ENCODE data around the gene SHLD2.

The SHLD2 gene

GRCh38 chr10:87094373-87095235 is at the start of gene SHLD2, which contains the start of gene GLUD1:
TSS of gene SHLD2 (plus strand) at chr10:87095206. CDS start at chr10:87151355, 56,149 bp downstream.
TSS of gene GLUD1 (minus strand) at chr10:87094843. CDS start at chr10:87094769, 74 bp downstream.
- TF ChIP-seq FOXK2 (IDR thresholded peaks at IDR 0.05) (no peak), L3MBTL2 (conservative IDR thresholded peaks at IDR 0.05) (peak; percentile 83), SP1 (IDR thresholded peaks at IDR 0.05) (no peak), LEF1 (IDR thresholded peaks at IDR 0.05; ENCODE audit: borderline replicate concordance) (peak; percentile 70; the same call in 1 of the 2 replicates)
- ChIA-PET CTCF (interaction anchor here (0.5 to 0.6 kb wide), 2 partner anchors 8 to 27 kb away, joined by 3 to 6 read pairs; no protein-coding TSS in a partner anchor), POLR2A (interaction anchor here (1.0 kb wide), 1 partner anchor 12 kb away, joined by 3 read pairs; no protein-coding TSS in a partner anchor)
- DNase-seq (ENCODE audit: extremely low spot score) = peak; percentile 86

DNA sequence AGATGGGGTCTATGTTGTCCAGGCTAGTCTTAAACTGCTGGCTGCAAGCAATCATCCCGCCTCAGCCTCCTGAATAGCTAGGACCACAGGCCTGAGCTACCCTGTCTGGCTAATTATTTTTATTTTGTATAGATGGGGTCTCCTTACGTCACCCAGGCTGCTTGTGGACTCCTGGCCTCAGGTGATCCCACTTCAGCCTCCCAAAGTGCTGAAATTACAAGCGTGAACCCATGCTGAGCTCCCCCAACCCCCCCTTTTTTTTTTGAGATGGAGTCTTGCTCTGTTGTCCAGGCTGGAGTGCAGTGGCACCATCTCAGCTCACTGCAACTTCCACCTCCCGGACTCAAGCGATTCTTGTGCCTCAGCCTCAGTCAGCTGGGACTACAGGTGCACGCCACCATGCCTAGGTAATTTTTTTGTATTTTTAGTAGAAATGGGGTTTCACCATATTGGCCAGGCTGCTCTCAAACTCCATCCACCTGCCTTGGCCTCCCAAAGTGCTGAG is 49.5 kb upstream of the SHLD2 start:
- ChIA-PET CTCF (no interaction called here), POLR2A (interaction anchor here (1.0 kb wide), 1 partner anchor 14 kb away, joined by 3 read pairs; no protein-coding TSS in a partner anchor)
- DNase-seq (ENCODE audit: extremely low spot score) = no peak
- TF ChIP-seq NFRKB (IDR thresholded peaks at IDR 0.05) (no peak), BHLHE40 (IDR thresholded peaks at IDR 0.05; ENCODE audit: borderline replicate concordance) (no peak), CTBP1 (IDR thresholded peaks at IDR 0.05; ENCODE audit: borderline replicate concordance) (no peak), SUZ12 (IDR thresholded peaks at IDR 0.05) (no peak), HDGF (IDR thresholded peaks at IDR 0.05; ENCODE audit: borderline replicate concordance) (no peak), FOXK2 (IDR thresholded peaks at IDR 0.05) (no peak), L3MBTL2 (conservative IDR thresholded peaks at IDR 0.05) (no peak), FOXA1 (IDR thresholded peaks at IDR 0.05) (no peak)

GRCh38 chr10:87053111-87053510 is 41.9 kb upstream of the SHLD2 start:
- no peak for DNase-seq (ENCODE audit: extremely low spot score)
- no peak for TF ChIP-seq FOXA1 (IDR thresholded peaks at IDR 0.05)
- CTCF ChIA-PET = no interaction called here
- POLR2A ChIA-PET = no interaction called here

GRCh38 chr10:87053577-87054181 is 41.3 kb upstream of the SHLD2 start:
- DNase-seq (ENCODE audit: extremely low spot score) = no peak
- ChIA-PET CTCF (interaction anchor here (0.6 kb wide), 1 partner anchor 67 kb away, joined by 4 read pairs; no protein-coding TSS in a partner anchor), POLR2A (no interaction called here)
- TF ChIP-seq TARDBP (IDR thresholded peaks at IDR 0.05) (no peak), BHLHE40 (IDR thresholded peaks at IDR 0.05; ENCODE audit: borderline replicate concordance) (no peak), ARNT (IDR thresholded peaks at IDR 0.05) (no peak), ELF4 (IDR thresholded peaks at IDR 0.05) (no peak), HDGF (IDR thresholded peaks at IDR 0.05; ENCODE audit: borderline replicate concordance) (no peak), FOXA1 (IDR thresholded peaks at IDR 0.05) (no peak), FOXK2 (IDR thresholded peaks at IDR 0.05) (no peak), LEF1 (IDR thresholded peaks at IDR 0.05; ENCODE audit: borderline replicate concordance) (no peak), CTBP1 (IDR thresholded peaks at IDR 0.05; ENCODE audit: borderline replicate concordance) (no peak), SUZ12 (IDR thresholded peaks at IDR 0.05) (no peak), SP1 (IDR thresholded peaks at IDR 0.05) (no peak), PKNOX1 (IDR thresholded peaks at IDR 0.05) (no peak), NFRKB (IDR thresholded peaks at IDR 0.05) (no peak), L3MBTL2 (conservative IDR thresholded peaks at IDR 0.05) (no peak), ZNF384 (IDR thresholded peaks at IDR 0.05) (no peak), FOXM1 (IDR thresholded peaks at IDR 0.05; ENCODE audit: borderline replicate concordance) (no peak)

DNA sequence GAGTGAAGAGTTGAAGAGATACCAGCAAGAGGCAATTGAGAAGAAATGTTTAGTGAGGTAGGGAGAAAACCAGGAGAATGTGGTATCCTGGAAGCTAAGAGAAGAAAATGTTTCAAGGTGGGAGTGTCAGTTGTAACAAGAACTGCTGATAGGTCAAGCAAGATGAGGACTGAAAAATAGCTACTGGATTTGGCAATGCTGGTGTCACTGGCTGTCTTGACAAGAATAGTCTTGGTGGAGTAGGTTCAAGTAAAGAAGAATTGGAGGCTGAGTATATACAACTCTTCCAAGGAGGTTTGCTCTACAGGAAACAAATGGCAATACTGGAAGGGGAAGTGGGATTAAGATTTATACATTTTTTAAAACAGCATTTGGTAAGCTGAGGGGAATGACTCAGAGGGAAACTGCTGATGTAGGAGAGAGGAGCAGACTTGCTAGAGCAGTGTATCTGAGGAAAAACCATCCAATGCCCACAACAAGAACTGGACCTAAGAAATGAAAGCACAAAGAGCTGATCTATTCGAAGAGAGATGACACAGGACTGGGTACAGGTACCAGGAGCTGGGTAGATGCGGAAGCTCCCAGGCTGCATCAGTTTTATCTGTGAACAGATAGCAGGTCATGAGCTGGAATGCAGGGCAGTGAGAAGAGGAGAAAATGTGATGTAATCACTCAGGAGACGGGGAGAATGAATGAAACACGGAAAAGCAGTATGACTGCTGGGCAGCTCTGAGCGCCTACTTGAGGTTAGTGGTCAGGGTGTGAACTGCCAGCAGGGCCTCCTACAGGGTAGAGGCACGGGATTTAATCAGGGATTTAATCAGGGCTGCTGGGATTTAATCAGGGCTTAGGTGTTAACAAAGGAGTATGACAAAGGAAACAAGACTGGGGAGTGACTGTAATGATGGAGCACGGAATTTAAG is 40.4 kb upstream of the SHLD2 start:
- TF ChIP-seq FOXA1 (IDR thresholded peaks at IDR 0.05) (no peak), ELF4 (IDR thresholded peaks at IDR 0.05) (no peak), ARNT (IDR thresholded peaks at IDR 0.05) (no peak), FOXK2 (IDR thresholded peaks at IDR 0.05) (no peak), NFRKB (IDR thresholded peaks at IDR 0.05) (no peak), FOXM1 (IDR thresholded peaks at IDR 0.05; ENCODE audit: borderline replicate concordance) (no peak), PKNOX1 (IDR thresholded peaks at IDR 0.05) (no peak), L3MBTL2 (conservative IDR thresholded peaks at IDR 0.05) (no peak), CTBP1 (IDR thresholded peaks at IDR 0.05; ENCODE audit: borderline replicate concordance) (no peak), SUZ12 (IDR thresholded peaks at IDR 0.05) (no peak), ZNF384 (IDR thresholded peaks at IDR 0.05) (no peak), TARDBP (IDR thresholded peaks at IDR 0.05) (no peak), LEF1 (IDR thresholded peaks at IDR 0.05; ENCODE audit: borderline replicate concordance) (no peak), BHLHE40 (IDR thresholded peaks at IDR 0.05; ENCODE audit: borderline replicate concordance) (no peak), SP1 (IDR thresholded peaks at IDR 0.05) (no peak), HDGF (IDR thresholded peaks at IDR 0.05; ENCODE audit: borderline replicate concordance) (no peak)
- ChIA-PET POLR2A (no interaction called here), CTCF (interaction anchor here (0.6 kb wide), 1 partner anchor 68 kb away, joined by 4 read pairs; no protein-coding TSS in a partner anchor)
- peak; percentile 12 for DNase-seq (ENCODE audit: extremely low spot score)

Measured in HEK293T (cell line).